Retinal pigment epithelial cell (primary cell): ENCODE measurements around the gene TARBP1.
"Not testable (repeated sequence)": the region's sequence is repeated elsewhere in the genome, so short reads cannot be mapped to it uniquely, and the experiment has no call there.

Experiments used
- DNase-seq: peaks from one replicate; pipeline ENCODE4 v3.0.0-alpha.2; 2010; ENCODE audit warnings: low read depth
- H3K4me3 ChIP-seq: 2 replicates; pipeline ENCODE4 v1.5.1; 2011; ENCODE audit warnings: mild to moderate bottlenecking, low read length, control low read depth, moderate library complexity
- CTCF ChIP-seq: conservative IDR thresholded peaks from 2 replicates; pipeline ENCODE4 v1.5.1; 2011; ENCODE audit warnings: low read depth, low read length, control low read depth, inconsistent platforms

TARBP1 gene

DNA sequence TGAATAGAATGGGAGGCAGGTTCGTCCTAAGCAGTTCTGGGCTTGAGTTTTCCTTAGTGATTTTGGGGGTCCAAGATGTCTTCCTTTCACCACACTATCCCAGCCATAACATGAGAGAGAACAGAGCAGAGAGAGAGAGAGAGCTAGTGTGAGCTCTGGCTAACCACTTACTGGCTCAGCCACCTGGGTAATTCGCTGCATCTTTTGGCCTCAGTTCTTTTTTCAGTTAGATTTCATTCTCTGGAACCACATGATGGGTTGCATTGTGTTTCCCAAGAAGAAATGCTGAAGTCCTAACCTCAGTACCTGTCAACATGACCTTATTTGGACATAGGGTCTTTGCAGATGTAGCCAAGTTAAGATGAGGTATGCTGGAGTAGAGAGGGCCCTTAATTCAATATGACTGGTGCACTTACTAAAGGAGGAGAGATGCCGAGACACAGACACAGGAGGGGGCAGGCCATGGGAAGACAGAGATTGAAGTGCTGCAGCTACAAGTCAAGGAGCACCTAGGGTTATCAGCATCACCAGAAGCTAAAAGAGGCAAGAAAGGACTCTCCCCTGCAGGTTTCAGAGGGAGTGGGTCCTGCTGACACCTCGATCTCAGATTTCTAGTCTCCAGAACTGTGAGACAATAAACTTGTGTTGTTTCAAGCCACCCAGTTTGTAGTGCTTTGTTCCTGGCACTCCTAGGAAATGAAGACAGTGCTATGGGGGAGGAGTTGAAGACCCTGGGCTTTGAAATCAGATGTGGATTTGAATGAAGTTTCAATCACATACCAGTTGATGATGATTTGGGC lies 26.2 kb upstream of the TARBP1 start:
- TF ChIP-seq CTCF = no peak
- H3K4me3 ChIP-seq = no peak overlapping the region
- no peak for DNase-seq

GRCh38 chr1:234504251-234504650 lies 25.3 kb upstream of the TARBP1 start:
- not testable (repeated sequence) for H3K4me3 ChIP-seq, DNase-seq

GRCh38 chr1:234503193-234504050 lies 24.4 kb upstream of the TARBP1 start:
- H3K4me3 ChIP-seq = no peak overlapping the region
- DNase-seq = no peak
- TF ChIP-seq CTCF = no peak

DNA sequence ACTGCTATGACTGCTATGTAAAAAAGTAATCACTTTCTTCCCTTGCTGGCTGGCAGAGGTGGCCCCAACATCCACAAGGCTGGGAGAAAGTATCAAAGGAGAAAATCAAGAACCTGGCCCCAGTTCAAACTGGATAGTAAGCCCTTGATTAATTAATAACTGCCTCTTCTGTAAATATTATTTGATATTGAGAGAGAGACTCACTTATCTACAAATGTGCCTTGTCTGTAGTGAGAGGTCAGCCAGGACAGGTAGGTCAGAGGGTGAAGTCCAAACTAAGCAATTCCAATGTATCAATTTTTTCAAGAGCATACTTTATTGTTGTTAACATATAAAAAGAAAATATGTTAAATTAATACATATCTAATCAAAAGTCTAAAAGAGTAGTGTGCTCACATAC lies 23.8 kb upstream of the TARBP1 start:
- no peak overlapping the region for H3K4me3 ChIP-seq
- no peak for DNase-seq
- no peak for TF ChIP-seq CTCF

- no peak for DNase-seq
- TF ChIP-seq CTCF = no peak
- H3K4me3 ChIP-seq = no peak overlapping the region
Measured at GRCh38 chr1:234500269-234500668, 21.3 kb upstream of the TARBP1 start.

- DNase-seq = no peak
- no peak for TF ChIP-seq CTCF
- H3K4me3 ChIP-seq = no peak overlapping the region
Measured at GRCh38 chr1:234499943-234500245, 20.9 kb upstream of the TARBP1 start.

DNA sequence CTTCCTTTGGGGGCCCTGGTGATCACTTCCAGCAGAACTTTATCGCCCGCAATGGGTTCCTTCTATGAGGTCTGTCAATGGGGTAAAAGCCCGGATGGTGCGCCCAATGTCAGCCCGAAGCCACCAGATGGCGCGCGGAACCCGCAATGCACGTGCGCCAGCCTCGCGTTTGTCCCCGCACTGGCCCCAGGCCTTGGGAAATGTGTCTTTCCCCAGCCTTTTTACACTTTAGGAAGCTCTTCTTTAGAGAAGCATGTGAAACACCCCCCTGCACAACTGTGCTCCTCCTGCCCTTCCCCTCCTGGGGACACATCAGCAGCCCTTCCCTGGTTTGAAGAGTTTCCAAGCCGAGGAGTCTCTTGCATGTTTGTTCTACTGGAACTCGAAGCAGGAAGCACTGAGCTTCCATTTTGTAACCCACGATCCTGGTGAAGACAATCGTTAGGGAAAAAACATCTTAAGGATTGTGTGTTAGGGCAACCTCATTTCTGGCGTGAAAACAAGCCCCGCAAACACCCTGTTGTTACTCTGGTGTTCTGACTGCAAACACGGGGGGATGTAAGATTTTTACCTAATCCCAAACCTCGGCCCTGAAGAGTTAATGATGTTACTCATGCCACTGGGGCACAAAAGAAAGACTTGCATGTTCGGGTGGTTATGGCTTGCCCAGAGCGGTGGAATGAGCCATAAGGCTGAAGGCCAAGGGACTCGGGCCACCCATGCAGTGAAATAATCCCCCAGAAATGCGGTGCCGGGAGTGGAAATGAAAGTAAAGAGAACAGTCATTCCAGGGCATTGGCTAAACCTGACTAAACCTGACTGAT lies 20.4 kb upstream of the TARBP1 start:
- no peak overlapping the region for H3K4me3 ChIP-seq
- TF ChIP-seq CTCF = peak; percentile 88
- peak; percentile 66 for DNase-seq
